Testis (tissue), 3 donors: ENCODE measurements around the gene EXOC8. TPM values are rescaled to one million over a fixed set of nuclear protein-coding genes. Genes with fewer than 3 reads are reported as not detected.

Source experiments
- DNase-seq: peaks from one replicate; pipeline ENCODE4 v3.0.0-alpha.2; 2019
- H3K27ac ChIP-seq, 2 donors: fragments of 200-600 bp; sonication (generic); one replicate each; pipeline ENCODE4 v1.5.1; 2019
- H3K27me3 ChIP-seq: fragments of 200-600 bp; sonication (generic); one replicate; pipeline ENCODE4 v1.5.1; 2019
- H3K36me3 ChIP-seq: fragments of 200-600 bp; sonication (generic); one replicate; pipeline ENCODE4 v1.5.1; 2017; ENCODE audit warnings: low read depth; ENCODE audit errors: missing control alignments
- H3K4me1 ChIP-seq: fragments of 200-600 bp; sonication (generic); one replicate; pipeline ENCODE4 v1.5.1; 2019
- H3K4me3 ChIP-seq, 2 donors: fragments of 200-600 bp; sonication (generic); one replicate each; pipeline ENCODE4 v1.5.1; 2017 to 2019
- H3K9me3 ChIP-seq: fragments of 200-600 bp; sonication (generic); one replicate; pipeline ENCODE4 v1.5.1; 2017
- POLR2A ChIP-seq: fragments of 450-650 bp; IDR thresholded peaks from one replicate; pipeline ENCODE4 v1.6.1; 2017; ENCODE audit warnings: antibody characterized with exemption, mild to moderate bottlenecking, moderate library complexity
- WGBS, 2 donors: methylation state at CpG; one replicate each; pipeline ENCODE4 v1.1.5; 2018; 5-methylcytosine and 5-hydroxymethylcytosine counted together
- intact Hi-C: fragments of 100-400 bp; cut with DNase I; formaldehyde crosslinking; loops from one replicate; pipeline ENCODE4 v1.15.1; 2023; ENCODE audit warnings: low total_unique reads
- polyA plus RNA-seq: library from polyadenylated mRNA; stranded (reverse); fragments of 350-450 nt; fragmentation: Illumina TruSeq; extraction: RNeasy Lipid Tissue Mini Kit (QIAGEN cat#74804); gene quantifications from one replicate; pipeline ENCODE4 v1.2.3, GENCODE V29; 2014; ENCODE audit warnings: low read depth, low replicate concordance; ENCODE audit not compliant: insufficient read depth
- total RNA-seq, 2 donors: library from RNA; depleted of rRNA; stranded (reverse); fragments of >200 nt; gene quantifications; one replicate each; pipeline ENCODE4 v1.2.3, GENCODE V29; 2016
- TF ChIP-seq, protein P1 (sequence below), 3 experiments: fragments of 450-650 bp in 2 of 3; fragments of 200-600 bp in 1 of 3; sonication (generic) in 1 of 3; IDR thresholded peaks; one replicate each; pipeline ENCODE4 v1.5.1; 2016 to 2019; ENCODE audit warnings: antibody characterized with exemption in 3 of 3, mild to moderate bottlenecking in 2 of 3, moderate library complexity in 1 of 3

Gene EXOC8
- total and polyA plus RNA-seq, 3 donors from 2014 or later = 9.3 to 14.7 (median 13.9) TPM

DNA sequence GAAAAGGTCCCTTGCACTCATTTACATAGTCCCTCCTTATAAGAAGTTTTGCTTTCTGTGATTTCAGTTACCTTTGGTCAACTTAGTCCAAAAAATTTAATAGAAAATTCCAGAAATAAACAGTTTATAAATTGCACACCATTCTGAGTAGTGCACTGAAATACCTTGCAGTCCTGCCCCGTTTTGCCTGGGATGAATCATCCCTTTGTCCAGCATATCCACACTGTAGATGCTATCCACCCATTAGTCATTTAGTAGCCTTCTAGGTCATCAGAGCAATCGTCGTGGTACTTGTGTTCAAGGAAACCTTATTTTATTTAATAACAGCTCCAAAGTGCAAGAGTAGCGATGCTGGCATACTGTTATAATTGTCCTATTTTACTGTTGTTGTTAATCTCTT is 38.4 kb upstream of the EXOC8 start:
- 63 to 72% methylated on average over 4 of the region's 4 CpGs for WGBS, 2 donors
- intact Hi-C loops = no loop called here

DNA sequence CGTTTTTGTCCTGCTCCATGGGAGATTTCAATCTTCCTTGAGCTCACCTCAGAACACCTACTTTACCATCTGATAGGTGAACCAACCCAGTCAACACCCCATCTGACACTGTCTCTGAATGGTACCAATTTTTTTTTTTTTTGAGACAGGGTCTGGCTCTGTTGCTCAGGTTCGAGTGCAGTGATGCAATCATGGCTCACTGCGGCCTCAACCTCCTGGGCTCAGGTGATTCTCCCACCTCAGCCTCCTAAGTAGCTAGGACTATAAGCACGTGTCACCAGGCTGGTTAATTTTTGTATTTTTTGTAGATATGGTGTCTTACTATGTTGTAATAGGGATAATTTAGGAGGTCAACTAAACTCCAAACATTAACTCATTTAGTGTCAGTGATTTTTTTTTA is 36.7 kb upstream of the EXOC8 start:
- TF ChIP-seq POLR2A = no peak
- TF ChIP-seq, protein P1, sequence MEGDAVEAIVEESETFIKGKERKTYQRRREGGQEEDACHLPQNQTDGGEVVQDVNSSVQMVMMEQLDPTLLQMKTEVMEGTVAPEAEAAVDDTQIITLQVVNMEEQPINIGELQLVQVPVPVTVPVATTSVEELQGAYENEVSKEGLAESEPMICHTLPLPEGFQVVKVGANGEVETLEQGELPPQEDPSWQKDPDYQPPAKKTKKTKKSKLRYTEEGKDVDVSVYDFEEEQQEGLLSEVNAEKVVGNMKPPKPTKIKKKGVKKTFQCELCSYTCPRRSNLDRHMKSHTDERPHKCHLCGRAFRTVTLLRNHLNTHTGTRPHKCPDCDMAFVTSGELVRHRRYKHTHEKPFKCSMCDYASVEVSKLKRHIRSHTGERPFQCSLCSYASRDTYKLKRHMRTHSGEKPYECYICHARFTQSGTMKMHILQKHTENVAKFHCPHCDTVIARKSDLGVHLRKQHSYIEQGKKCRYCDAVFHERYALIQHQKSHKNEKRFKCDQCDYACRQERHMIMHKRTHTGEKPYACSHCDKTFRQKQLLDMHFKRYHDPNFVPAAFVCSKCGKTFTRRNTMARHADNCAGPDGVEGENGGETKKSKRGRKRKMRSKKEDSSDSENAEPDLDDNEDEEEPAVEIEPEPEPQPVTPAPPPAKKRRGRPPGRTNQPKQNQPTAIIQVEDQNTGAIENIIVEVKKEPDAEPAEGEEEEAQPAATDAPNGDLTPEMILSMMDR (IDR thresholded peaks at IDR 0.05) = no peak
- no peaks in the 10 kb centered on the region for H3K27me3 ChIP-seq
- no peak overlapping the region for H3K27ac ChIP-seq
- no peaks in the 10 kb centered on the region for H3K4me1 ChIP-seq
- 82 to 85% methylated on average over 4 of the region's 4 CpGs for WGBS, 2 donors
- H3K9me3 ChIP-seq = no peaks in the 10 kb centered on the region
- intact Hi-C loops = no loop called here
- DNase-seq = no peak
- no peaks in the 10 kb centered on the region for H3K36me3 ChIP-seq
- H3K4me3 ChIP-seq = no peak overlapping the region

More for the DNA sequence above, 38.4 kb upstream of the EXOC8 start:
- DNase-seq = no peak
- H3K4me1 ChIP-seq = no peaks in the 10 kb centered on the region
- TF ChIP-seq, protein P1 (IDR thresholded peaks at IDR 0.05) = no peak
- TF ChIP-seq POLR2A = no peak
- H3K27ac ChIP-seq = no peak overlapping the region
- H3K4me3 ChIP-seq = no peak overlapping the region
- H3K36me3 ChIP-seq = no peaks in the 10 kb centered on the region
- no peaks in the 10 kb centered on the region for H3K9me3 ChIP-seq
- H3K27me3 ChIP-seq = no peaks in the 10 kb centered on the region

DNA sequence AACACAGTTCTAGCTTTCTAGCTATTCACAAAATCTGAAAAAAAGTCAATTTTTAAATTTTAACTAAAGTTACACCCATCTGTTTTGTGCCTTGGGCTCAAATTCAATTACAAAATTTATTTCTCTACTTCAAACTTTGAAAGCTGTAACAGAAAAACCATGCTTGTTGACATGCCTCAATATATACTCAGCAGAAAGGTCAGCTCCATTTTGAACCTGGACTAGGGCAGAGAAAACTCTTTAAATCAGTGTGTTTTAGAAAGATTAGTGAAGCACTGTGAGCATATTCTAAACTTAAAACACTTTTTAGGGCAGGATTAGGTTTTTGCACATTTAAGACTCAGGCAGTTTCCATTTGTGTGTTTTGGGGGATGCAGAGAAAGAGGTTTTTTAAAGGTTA is 34.8 kb upstream of the EXOC8 start:
- H3K4me3 ChIP-seq = no peak overlapping the region
- no peak overlapping the region for H3K27ac ChIP-seq
- intact Hi-C loops = no loop called here

DNA sequence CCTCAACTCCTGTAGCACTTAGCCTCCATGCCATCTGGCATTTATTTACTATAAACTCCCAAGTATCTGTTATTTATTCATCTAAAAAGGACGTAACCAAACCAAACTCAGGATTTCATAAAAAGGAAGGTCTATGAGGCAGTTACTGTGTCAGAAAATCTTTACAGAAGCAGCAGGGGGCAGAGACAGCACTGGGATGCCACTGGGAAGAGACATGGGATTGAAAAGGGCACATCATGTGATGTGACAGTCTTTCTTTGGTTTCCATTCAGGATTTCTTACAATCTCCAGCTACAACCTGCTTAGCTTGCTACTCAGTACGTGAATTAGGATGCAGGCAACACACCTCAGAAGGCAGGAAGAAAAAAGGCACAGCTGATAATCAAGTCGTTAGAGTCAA is 31.6 kb upstream of the EXOC8 start:
- no peaks in the 10 kb centered on the region for H3K4me1 ChIP-seq
- WGBS, 2 donors = 76 to 80% methylated on average over 3 of the region's 3 CpGs
- no peak overlapping the region for H3K4me3 ChIP-seq
- H3K36me3 ChIP-seq = no peaks in the 10 kb centered on the region
- no peaks in the 10 kb centered on the region for H3K9me3 ChIP-seq
- intact Hi-C loops = no loop called here
- TF ChIP-seq POLR2A = no peak
- TF ChIP-seq, protein P1 (IDR thresholded peaks at IDR 0.05) = no peak
- no peak for DNase-seq
- no peaks in the 10 kb centered on the region for H3K27me3 ChIP-seq
- H3K27ac ChIP-seq = no peak overlapping the region

More for the DNA sequence above, 34.8 kb upstream of the EXOC8 start:
- DNase-seq = no peak
- Histone ChIP-seq H3K36me3 (no peaks in the 10 kb centered on the region), H3K4me1 (no peaks in the 10 kb centered on the region), H3K9me3 (no peaks in the 10 kb centered on the region), H3K27me3 (no peaks in the 10 kb centered on the region)
- TF ChIP-seq POLR2A = no peak
- TF ChIP-seq, protein P1 (IDR thresholded peaks at IDR 0.05) = no peak

DNA sequence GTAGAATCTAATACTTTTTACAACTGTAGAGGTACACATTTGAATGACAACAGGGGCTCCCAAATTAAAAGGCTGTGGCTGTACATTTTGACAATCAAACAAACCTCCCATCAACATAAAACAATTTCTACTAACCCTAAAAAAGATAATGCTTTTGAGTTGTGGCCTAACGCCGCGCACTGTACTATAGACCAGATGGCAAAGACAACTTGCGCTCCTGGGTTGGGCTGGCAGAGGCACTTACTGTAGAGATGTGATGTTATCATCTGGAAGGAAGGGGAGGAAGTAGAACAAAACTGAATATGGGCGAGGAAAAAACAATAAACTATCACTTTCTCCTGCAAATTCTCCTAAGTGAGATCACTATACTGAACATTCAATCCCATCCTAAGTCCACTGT is 26.5 kb upstream of the EXOC8 start:
- TF ChIP-seq, protein P1 (IDR thresholded peaks at IDR 0.05) = no peak
- no peak for TF ChIP-seq POLR2A
- no peak for DNase-seq
- no peaks in the 10 kb centered on the region for H3K4me1 ChIP-seq
- no peaks in the 10 kb centered on the region for H3K9me3 ChIP-seq
- no peak overlapping the region for H3K4me3 ChIP-seq
- H3K27ac ChIP-seq = no peak overlapping the region
- intact Hi-C loops = no loop called here
- no peaks in the 10 kb centered on the region for H3K36me3 ChIP-seq
- H3K27me3 ChIP-seq = no peaks in the 10 kb centered on the region
- 94 to 95% methylated on average over 5 of the region's 5 CpGs for WGBS, 2 donors
